Measurements from ENCODE around the gene SUDS3.

The SUDS3 gene

DNA sequence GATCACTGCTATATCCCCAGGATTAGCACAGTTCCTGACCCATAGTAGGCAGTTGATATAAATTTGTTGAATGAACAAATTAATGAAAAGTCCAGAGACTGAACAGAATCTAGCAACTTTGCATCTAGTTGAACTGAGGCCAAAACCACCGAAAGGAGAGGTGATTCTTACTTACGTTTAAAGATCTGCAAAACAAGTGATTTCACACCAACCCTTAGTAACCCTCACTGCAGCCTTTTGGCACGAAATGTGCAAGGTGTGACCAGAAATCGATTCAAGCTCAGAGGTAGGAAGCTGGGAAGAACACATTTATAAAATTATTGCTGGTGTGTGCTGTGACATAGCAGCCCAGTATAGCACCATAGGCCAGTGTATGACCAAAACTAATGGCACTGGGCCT, 70.8 kb downstream of the SUDS3 start:
- no peak for DNase-seq (ENCODE audit: low read depth)

DNA sequence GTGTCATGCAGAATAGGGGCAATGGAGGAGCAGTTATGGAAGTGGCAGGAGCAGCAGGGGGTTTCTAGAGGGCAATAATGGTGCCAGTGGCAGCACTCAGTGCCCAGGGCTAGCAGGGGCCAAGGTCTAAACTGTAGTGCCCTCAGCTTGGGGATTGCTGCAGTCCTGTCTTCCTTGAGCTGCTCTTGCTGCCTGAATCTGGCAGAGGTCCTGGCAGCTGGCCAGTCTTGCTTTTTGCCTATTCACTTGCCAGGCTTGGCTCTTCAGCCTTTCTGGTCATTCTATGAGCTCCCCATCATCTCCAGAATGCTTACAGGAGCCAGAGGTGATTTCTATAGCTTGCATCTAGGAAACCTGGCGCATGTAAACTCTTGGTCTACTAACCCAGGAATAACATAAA, 72.0 kb downstream of the SUDS3 start:
- DNase-seq (ENCODE audit: low read depth): no peak

GRCh38 chr12:118455327-118455726, 79.0 kb downstream of the SUDS3 start:
- no peak for DNase-seq (ENCODE audit: low read depth)

- no peak for DNase-seq (ENCODE audit: low read depth)
Observed at GRCh38 chr12:118456741-118457140, 80.4 kb downstream of the SUDS3 start.

GRCh38 chr12:118459110-118459509, 82.8 kb downstream of the SUDS3 start:
- DNase-seq (ENCODE audit: low read depth): no peak

DNA sequence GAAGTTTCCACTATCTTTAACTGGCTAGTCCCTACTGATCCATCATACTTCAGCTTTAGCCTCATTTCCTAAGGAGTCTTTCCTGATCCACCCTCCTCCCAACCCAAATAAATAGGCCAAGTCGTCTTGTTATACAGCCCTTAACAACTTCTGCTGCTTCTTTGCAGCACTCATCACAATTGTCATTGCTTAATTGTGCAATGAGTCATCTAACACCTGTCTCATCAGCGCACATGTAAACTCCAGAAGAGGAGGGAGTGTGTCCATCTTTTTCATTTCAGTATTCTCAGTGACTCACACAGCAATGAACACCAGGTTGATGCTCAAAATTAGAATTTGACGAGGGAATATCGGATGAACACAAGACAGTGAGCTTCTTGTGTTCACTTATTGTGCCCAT, 87.3 kb downstream of the SUDS3 start:
- no peak for DNase-seq (ENCODE audit: low read depth)

GRCh38 chr12:118465706-118466105, 89.4 kb downstream of the SUDS3 start:
- DNase-seq (ENCODE audit: low read depth): no peak

Data from activated T-cell treated with anti-CD3 and anti-CD28 coated beads for 1 hour (primary cell).